Stomach smooth muscle (tissue), 2 donors: Measurements from ENCODE around the gene ERBB2.

Experiments
- H3K27ac ChIP-seq: one replicate; pipeline ENCODE4 v1.7.0; 2013; ENCODE audit warnings: mild to moderate bottlenecking, low read length, inconsistent platforms
- H3K27me3 ChIP-seq, 2 donors: one replicate each; pipeline ENCODE4 v1.7.0; 2013; ENCODE audit warnings: low read length in 2 of 2; ENCODE audit not compliant: insufficient read depth in 2 of 2, control insufficient read depth in 1 of 2
- H3K36me3 ChIP-seq, 2 donors: one replicate each; pipeline ENCODE4 v1.7.0; 2013; ENCODE audit warnings: low read length in 2 of 2; ENCODE audit not compliant: control insufficient read depth in 2 of 2, insufficient read depth in 2 of 2
- H3K4me1 ChIP-seq: one replicate; pipeline ENCODE4 v1.7.0; 2013; ENCODE audit warnings: low read length; ENCODE audit not compliant: control insufficient read depth, insufficient read depth
- H3K4me3 ChIP-seq, 2 donors: one replicate each; pipeline ENCODE4 v1.7.0; 2013; ENCODE audit warnings: low read length in 2 of 2
- H3K9ac ChIP-seq, 2 donors: one replicate each; pipeline ENCODE4 v1.7.0; 2013; ENCODE audit warnings: low read length in 2 of 2, mild to moderate bottlenecking in 1 of 2
- H3K9me3 ChIP-seq, 2 donors: one replicate each; pipeline ENCODE4 v1.7.0; 2013; ENCODE audit warnings: low read length in 2 of 2; ENCODE audit not compliant: control insufficient read depth in 2 of 2
- donor health status: healthy.
- donor health status: Pancreatic carcinoma.

The ERBB2 gene

GRCh38 chr17:39775031-39775430 is 75.2 kb downstream of the ERBB2 start:
- no peaks in the 10 kb centered on the region for H3K36me3 ChIP-seq
- H3K4me3 ChIP-seq = no peak overlapping the region
- H3K27ac ChIP-seq = no peak overlapping the region
- H3K27me3 ChIP-seq = peaks cover 12 to 24% of the 10 kb centered on the region in 2 donors
- no peak overlapping the region for H3K9ac ChIP-seq
- H3K9me3 ChIP-seq = no peaks in the 10 kb centered on the region
- H3K4me1 ChIP-seq = no peaks in the 10 kb centered on the region

GRCh38 chr17:39776252-39776651 is 76.4 kb downstream of the ERBB2 start:
- no peak overlapping the region for H3K9ac ChIP-seq
- H3K27ac ChIP-seq = no peak overlapping the region
- H3K4me1 ChIP-seq = no peaks in the 10 kb centered on the region
- H3K36me3 ChIP-seq = no peaks in the 10 kb centered on the region
- peaks cover 12 to 27% of the 10 kb centered on the region in 2 donors for H3K27me3 ChIP-seq
- H3K4me3 ChIP-seq = no peak overlapping the region
- H3K9me3 ChIP-seq = no peaks in the 10 kb centered on the region

GRCh38 chr17:39777534-39778365 is 77.9 kb downstream of the ERBB2 start:
- H3K4me1 ChIP-seq = no peaks in the 10 kb centered on the region
- H3K4me3 ChIP-seq = no peak overlapping the region
- no peaks in the 10 kb centered on the region for H3K36me3 ChIP-seq
- no peak overlapping the region for H3K9ac ChIP-seq
- no peak overlapping the region for H3K27ac ChIP-seq
- no peaks in the 10 kb centered on the region for H3K9me3 ChIP-seq
- peaks cover 18 to 27% of the 10 kb centered on the region in 2 donors for H3K27me3 ChIP-seq
